ENCODE measurements around the gene BAX.
A peak's percentile ranks its signal among the peaks of the same experiment; 100 is the strongest.

BAX gene

GRCh38 chr19:48950830-48951519 is 3.7 kb upstream of the BAX start:
- TF ChIP-seq FOXA1 (IDR thresholded peaks at IDR 0.05) (no peak), LEF1 (IDR thresholded peaks at IDR 0.05; ENCODE audit: borderline replicate concordance) (no peak), NFRKB (IDR thresholded peaks at IDR 0.05) (no peak), SUZ12 (IDR thresholded peaks at IDR 0.05) (no peak), PKNOX1 (IDR thresholded peaks at IDR 0.05) (no peak), ZNF384 (IDR thresholded peaks at IDR 0.05) (no peak), FOXM1 (IDR thresholded peaks at IDR 0.05; ENCODE audit: borderline replicate concordance) (no peak), FOXK2 (IDR thresholded peaks at IDR 0.05) (no peak)
- ChIA-PET CTCF (no interaction called here), POLR2A (interaction anchor here (0.5 to 0.7 kb wide), 3 partner anchors 13 to 78 kb away, joined by 3 to 4 read pairs (median 3); partner anchors contain the start of gene PPP1R15A)
- no peak for DNase-seq (ENCODE audit: extremely low spot score)

- ChIA-PET POLR2A (interaction anchor here (0.6 to 3.1 kb wide), 5 partner anchors 11 to 160 kb away, joined by 3 to 18 read pairs (median 7); partner anchors contain the start of gene DHDH), CTCF (interaction anchor here (0.6 to 2.2 kb wide), 2 partner anchors 18 to 310 kb away, joined by 3 to 10 read pairs; no protein-coding TSS in a partner anchor)
- TF ChIP-seq ZNF384 (IDR thresholded peaks at IDR 0.05) (no peak), NFRKB (IDR thresholded peaks at IDR 0.05) (no peak), FOXA1 (IDR thresholded peaks at IDR 0.05) (no peak), HDGF (IDR thresholded peaks at IDR 0.05; ENCODE audit: borderline replicate concordance) (no peak), SP1 (IDR thresholded peaks at IDR 0.05) (no peak), PKNOX1 (IDR thresholded peaks at IDR 0.05) (no peak), L3MBTL2 (conservative IDR thresholded peaks at IDR 0.05) (no peak), FOXM1 (IDR thresholded peaks at IDR 0.05; ENCODE audit: borderline replicate concordance) (no peak), CTBP1 (IDR thresholded peaks at IDR 0.05; ENCODE audit: borderline replicate concordance) (no peak), FOXK2 (IDR thresholded peaks at IDR 0.05) (no peak), LEF1 (IDR thresholded peaks at IDR 0.05; ENCODE audit: borderline replicate concordance) (no peak), TARDBP (IDR thresholded peaks at IDR 0.05) (no peak), ELF4 (IDR thresholded peaks at IDR 0.05) (no peak)
- no peak for DNase-seq (ENCODE audit: extremely low spot score)
Measured at GRCh38 chr19:48953141-48953540, 1.5 kb upstream of the BAX start.

- no peak for DNase-seq (ENCODE audit: extremely low spot score)
- CTCF ChIA-PET, result interaction anchor here (0.6 to 2.2 kb wide), 3 partner anchors 17 to 425 kb away, joined by 3 to 10 read pairs (median 5); partner anchors contain the start of gene DHDH
- TF ChIP-seq ARNT (IDR thresholded peaks at IDR 0.05) (no peak), ZNF384 (IDR thresholded peaks at IDR 0.05) (peak; percentile 88)
- POLR2A ChIA-PET, result interaction anchor here (0.6 to 3.1 kb wide), 14 partner anchors 8 to 723 kb away, joined by 3 to 18 read pairs (median 4); partner anchors contain the start of genes DHDH, FTL, GYS1 and PPP1R15A
Measured at GRCh38 chr19:48953990-48954594, 583 bp upstream of the BAX start.

- CTCF ChIA-PET, result no interaction called here
- no peak for TF ChIP-seq FOXA1 (IDR thresholded peaks at IDR 0.05)
- TF ChIP-seq CTBP1 (IDR thresholded peaks at IDR 0.05; ENCODE audit: borderline replicate concordance), result no peak
- TF ChIP-seq L3MBTL2 (conservative IDR thresholded peaks at IDR 0.05), result no peak
- no peak for TF ChIP-seq LEF1 (IDR thresholded peaks at IDR 0.05; ENCODE audit: borderline replicate concordance)
- no peak for TF ChIP-seq ZNF384 (IDR thresholded peaks at IDR 0.05)
- TF ChIP-seq BHLHE40 (IDR thresholded peaks at IDR 0.05; ENCODE audit: borderline replicate concordance), result no peak
- TF ChIP-seq TARDBP (IDR thresholded peaks at IDR 0.05), result no peak
- no peak for TF ChIP-seq NFRKB (IDR thresholded peaks at IDR 0.05)
- TF ChIP-seq FOXM1 (IDR thresholded peaks at IDR 0.05; ENCODE audit: borderline replicate concordance), result no peak
- no peak for TF ChIP-seq HDGF (IDR thresholded peaks at IDR 0.05; ENCODE audit: borderline replicate concordance)
- no peak for TF ChIP-seq SP1 (IDR thresholded peaks at IDR 0.05)
- TF ChIP-seq ARNT (IDR thresholded peaks at IDR 0.05), result no peak
- TF ChIP-seq SUZ12 (IDR thresholded peaks at IDR 0.05), result no peak
- no peak for TF ChIP-seq ELF4 (IDR thresholded peaks at IDR 0.05)
- no peak for TF ChIP-seq PKNOX1 (IDR thresholded peaks at IDR 0.05)
- TF ChIP-seq FOXK2 (IDR thresholded peaks at IDR 0.05), result no peak
- POLR2A ChIA-PET, result interaction anchor here (1.1 to 3.1 kb wide), 4 partner anchors 9 to 38 kb away, joined by 3 to 18 read pairs (median 6); partner anchors contain the start of genes FTL, GYS1 and RUVBL2
- no peak for DNase-seq (ENCODE audit: extremely low spot score)
Measured at GRCh38 chr19:48955308-48955958, 758 bp downstream of the BAX start.

- no peak for DNase-seq (ENCODE audit: extremely low spot score)
- CTCF ChIA-PET, result no interaction called here
- TF ChIP-seq L3MBTL2 (conservative IDR thresholded peaks at IDR 0.05) (no peak), NFRKB (IDR thresholded peaks at IDR 0.05) (no peak), SUZ12 (IDR thresholded peaks at IDR 0.05) (no peak), ELF4 (IDR thresholded peaks at IDR 0.05) (no peak), FOXM1 (IDR thresholded peaks at IDR 0.05; ENCODE audit: borderline replicate concordance) (no peak), HDGF (IDR thresholded peaks at IDR 0.05; ENCODE audit: borderline replicate concordance) (no peak), CTBP1 (IDR thresholded peaks at IDR 0.05; ENCODE audit: borderline replicate concordance) (no peak), FOXA1 (IDR thresholded peaks at IDR 0.05) (no peak), ARNT (IDR thresholded peaks at IDR 0.05) (no peak), ZNF384 (IDR thresholded peaks at IDR 0.05) (no peak), FOXK2 (IDR thresholded peaks at IDR 0.05) (no peak), TARDBP (IDR thresholded peaks at IDR 0.05) (no peak), SP1 (IDR thresholded peaks at IDR 0.05) (no peak), BHLHE40 (IDR thresholded peaks at IDR 0.05; ENCODE audit: borderline replicate concordance) (no peak), LEF1 (IDR thresholded peaks at IDR 0.05; ENCODE audit: borderline replicate concordance) (no peak), PKNOX1 (IDR thresholded peaks at IDR 0.05) (no peak)
Measured at GRCh38 chr19:48958006-48958405, 3.3 kb downstream of the BAX start.

More at GRCh38 chr19:48958006-48958405, 3.3 kb downstream of the BAX start:
- POLR2A ChIA-PET, result no interaction called here

Data from HEK293T (cell line).